Naive thymus-derived CD4-positive, alpha-beta T cell (primary cell): ENCODE results near the gene UNC13A. TPM values are rescaled to one million over a fixed set of nuclear protein-coding genes. Genes with fewer than 3 reads are reported as not detected.

Source experiments
- ATAC-seq: fragments of 150-1000 bp; cut with Tn5 transposase; 2 replicates; pipeline ENCODE4 v1.10.0; 2021; ENCODE audit warnings: mild to moderate bottlenecking, moderate library complexity
- CTCF ChIA-PET: fragments of 350-600 bp; sonication (Branson Sonifier 250); formaldehyde crosslinking; loops from one replicate; lab custom pipeline; 2021; ENCODE audit warnings: antibody characterized with exemption; lab: Charles Lee
- POLR2A ChIA-PET: fragments of 350-600 bp; sonication (Branson Sonifier 250); formaldehyde crosslinking; loops from one replicate; lab custom pipeline; 2021; ENCODE audit warnings: antibody characterized with exemption, inconsistent platforms; lab: Charles Lee
- DNase-seq, 9 donors: peaks; one replicate each; pipeline versions ENCODE4 v3.0.0 to v3.0.0-alpha.2; 2020 to 2022; ENCODE audit warnings: mixed read lengths in 1 of 9
- H3K27ac ChIP-seq: one replicate; pipeline ENCODE4 v1.7.0; 2013; ENCODE audit warnings: mild to moderate bottlenecking, low read depth, low read length, moderate library complexity
- H3K27me3 ChIP-seq, 2 donors: one replicate each; pipeline ENCODE4 v1.7.0; 2013; ENCODE audit warnings: low read length in 2 of 2, mild to moderate bottlenecking in 2 of 2, moderate library complexity in 2 of 2; ENCODE audit not compliant: control insufficient read depth in 2 of 2, insufficient read depth in 2 of 2
- H3K36me3 ChIP-seq, 3 experiments: 1 replicate in 2 of 3; 2 replicates in 1 of 3; pipeline ENCODE4 v1.7.0; 2013; ENCODE audit warnings: low read length in 3 of 3, mild to moderate bottlenecking in 3 of 3, moderate library complexity in 1 of 3; ENCODE audit not compliant: insufficient read depth in 3 of 3, control insufficient read depth in 2 of 3
- H3K4me1 ChIP-seq, 2 donors: one replicate each; pipeline ENCODE4 v1.7.0; 2013; ENCODE audit warnings: low read length in 2 of 2, mild to moderate bottlenecking in 2 of 2, moderate library complexity in 1 of 2; ENCODE audit not compliant: control insufficient read depth in 2 of 2, insufficient read depth in 2 of 2
- H3K4me3 ChIP-seq: 2 replicates; pipeline ENCODE4 v1.7.0; 2013; ENCODE audit warnings: mild to moderate bottlenecking, low read length
- H3K9me3 ChIP-seq, 3 experiments: 1 replicate in 2 of 3; 2 replicates in 1 of 3; pipeline ENCODE4 v1.7.0; 2013; ENCODE audit warnings: low read length in 3 of 3; ENCODE audit not compliant: control insufficient read depth in 2 of 3
- H3K27ac Mint-ChIP-seq, 9 donors: one replicate each; pipeline ENCODE4 v1.8.0; 2020 to 2022; ENCODE audit warnings: mixed read lengths in 9 of 9, mild to moderate bottlenecking in 8 of 9, moderate library complexity in 5 of 9, inconsistent platforms in 2 of 9
- H3K27me3 Mint-ChIP-seq, 5 donors: one replicate each; pipeline ENCODE4 v1.8.0; 2021 to 2022; ENCODE audit warnings: mixed read lengths in 5 of 5, mild to moderate bottlenecking in 1 of 5
- H3K36me3 Mint-ChIP-seq, 5 donors: one replicate each; pipeline ENCODE4 v1.8.0; 2020 to 2022; ENCODE audit warnings: mixed read lengths in 5 of 5, mild to moderate bottlenecking in 3 of 5, inconsistent platforms in 1 of 5
- H3K4me1 Mint-ChIP-seq, 7 donors: one replicate each; pipeline ENCODE4 v1.8.0; 2020 to 2022; ENCODE audit warnings: mixed read lengths in 7 of 7, mild to moderate bottlenecking in 3 of 7, inconsistent platforms in 1 of 7
- H3K4me3 Mint-ChIP-seq, 10 donors: one replicate each; pipeline ENCODE4 v1.8.0; 2020 to 2022; ENCODE audit warnings: mild to moderate bottlenecking in 10 of 10, mixed read lengths in 10 of 10, moderate library complexity in 6 of 10, inconsistent platforms in 2 of 10
- H3K9me3 Mint-ChIP-seq, 11 donors: one replicate each; pipeline ENCODE4 v1.8.0; 2020 to 2022; ENCODE audit warnings: mixed read lengths in 11 of 11, mild to moderate bottlenecking in 4 of 11, inconsistent platforms in 1 of 11, moderate library complexity in 1 of 11
- intact Hi-C, 2 donors: fragments of 100-400 bp; cut with micrococcal nuclease; formaldehyde crosslinking; loops; one replicate each; pipeline ENCODE4 v1.15.1; 2023
- polyA plus RNA-seq, 2 donors: library from polyadenylated mRNA; unstranded; fragments of 300-500 nt; fragmentation: Illumina TruSeq; gene quantifications; one replicate each; pipeline ENCODE4 v1.2.3, GENCODE V29; 2021
- total RNA-seq, 6 experiments: library from RNA in 5 of 6; stranded (reverse) in 5 of 6; gene quantifications; 1 replicate in 5 of 6; 2 replicates in 1 of 6; pipeline ENCODE4 v1.2.3 and lab custom pipeline; 2021 to 2026

The UNC13A gene
- total and polyA plus RNA-seq, 7 experiments from 2014 or later: 0.02 to 0.30 (median 0.04) TPM; not detected in 1

DNA sequence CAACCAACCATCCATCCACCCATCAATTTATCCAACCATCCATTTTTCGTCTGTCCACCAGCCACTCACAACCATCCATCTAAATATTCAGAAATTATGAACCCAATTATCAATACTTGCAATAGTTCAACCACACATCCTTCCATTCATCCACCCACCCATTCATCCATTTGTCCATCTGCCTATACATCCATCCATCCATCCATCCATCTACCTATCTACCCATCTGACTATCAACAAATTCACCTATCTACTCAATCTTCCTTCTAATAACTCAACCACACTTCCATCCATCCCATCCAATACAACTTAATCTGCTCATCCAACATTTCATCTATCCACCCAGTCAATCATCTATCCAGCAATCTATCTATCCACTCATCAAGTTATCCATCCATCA lies 46.3 kb downstream of the UNC13A start:
- H3K4me1 ChIP-seq: no peaks in the 10 kb centered on the region
- no peak overlapping the region for H3K27ac ChIP-seq
- CTCF ChIA-PET: no interaction called here
- H3K4me3 ChIP-seq: no peak overlapping the region
- H3K27me3 ChIP-seq: no peaks in the 10 kb centered on the region
- POLR2A ChIA-PET: no interaction called here
- no peak overlapping the region for H3K4me3 Mint-ChIP-seq
- intact Hi-C loops: no loop called here
- no peaks in the 10 kb centered on the region for H3K36me3 ChIP-seq
- H3K27ac Mint-ChIP-seq: no peak overlapping the region
- H3K27me3 Mint-ChIP-seq: peaks cover 0 to 30% (median 13%) of the 10 kb centered on the region in 5 donors
- ATAC-seq (no peak), DNase-seq (no peak)
- no peaks in the 10 kb centered on the region for H3K9me3 ChIP-seq
- H3K9me3 Mint-ChIP-seq: peaks cover 0 to 3% (median 0%) of the 10 kb centered on the region in 11 donors
- H3K36me3 Mint-ChIP-seq: no peaks in the 10 kb centered on the region
- no peaks in the 10 kb centered on the region for H3K4me1 Mint-ChIP-seq

DNA sequence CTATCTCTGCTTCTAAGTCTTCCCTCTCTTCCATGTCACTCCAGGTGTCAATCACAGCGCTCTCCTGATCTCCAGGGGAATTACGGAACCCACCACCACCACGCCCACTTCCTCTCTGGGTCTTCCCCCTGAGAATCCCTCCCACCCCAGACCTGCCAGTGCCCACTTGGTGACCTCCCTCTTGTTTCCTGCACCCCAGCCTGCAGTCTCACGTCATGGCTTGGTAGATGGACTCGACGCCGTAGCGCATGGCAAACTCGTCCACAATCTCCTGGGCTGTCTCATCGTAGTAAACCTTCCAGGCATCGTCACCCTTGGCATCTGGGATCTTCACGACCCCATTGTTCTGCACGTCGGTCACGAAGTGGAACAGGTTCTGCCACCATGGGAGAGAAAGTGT lies 47.0 kb downstream of the UNC13A start:
- H3K27me3 ChIP-seq: no peaks in the 10 kb centered on the region
- H3K4me3 ChIP-seq: no peak overlapping the region
- no peak overlapping the region for H3K27ac Mint-ChIP-seq
- ATAC-seq: no peak
- H3K27me3 Mint-ChIP-seq: peaks cover 4 to 26% (median 13%) of the 10 kb centered on the region in 5 donors
- no peak for DNase-seq
- H3K36me3 ChIP-seq: no peaks in the 10 kb centered on the region
- H3K9me3 ChIP-seq: no peaks in the 10 kb centered on the region
- intact Hi-C loops: no loop called here
- ChIA-PET POLR2A (no interaction called here), CTCF (no interaction called here)
- H3K9me3 Mint-ChIP-seq: peaks cover 0 to 3% (median 0%) of the 10 kb centered on the region in 11 donors
- no peak overlapping the region for H3K27ac ChIP-seq
- H3K4me1 Mint-ChIP-seq: no peaks in the 10 kb centered on the region
- H3K4me1 ChIP-seq: no peaks in the 10 kb centered on the region
- H3K36me3 Mint-ChIP-seq: no peaks in the 10 kb centered on the region
- H3K4me3 Mint-ChIP-seq: no peak overlapping the region

DNA sequence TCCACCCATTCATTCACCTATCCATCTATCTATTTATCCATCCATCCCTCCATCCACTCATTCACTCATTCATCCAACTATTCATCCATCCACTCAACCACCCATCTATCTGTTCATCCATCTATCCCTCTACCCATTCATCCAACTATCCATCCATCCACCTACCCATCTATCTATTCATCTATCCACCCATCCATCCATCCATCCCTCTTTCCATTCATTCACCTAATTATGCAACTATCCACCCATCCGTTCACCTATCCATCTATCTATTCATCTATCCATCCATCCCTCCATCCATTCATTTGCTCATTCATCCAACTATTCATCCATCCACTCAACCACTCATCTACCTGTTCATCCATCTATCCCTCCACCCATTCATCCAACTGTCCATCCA lies 54.5 kb downstream of the UNC13A start:
- DNase-seq (no peak), ATAC-seq (no peak)
- Mint-ChIP-seq H3K27me3 (peaks cover 0 to 6% (median 4%) of the 10 kb centered on the region in 5 donors), H3K4me3 (no peak overlapping the region), H3K9me3 (no peaks in the 10 kb centered on the region), H3K27ac (no peak overlapping the region), H3K36me3 (no peaks in the 10 kb centered on the region), H3K4me1 (no peaks in the 10 kb centered on the region)
- Histone ChIP-seq H3K4me1 (no peaks in the 10 kb centered on the region), H3K4me3 (no peak overlapping the region), H3K27ac (no peak overlapping the region), H3K27me3 (no peaks in the 10 kb centered on the region), H3K9me3 (no peaks in the 10 kb centered on the region), H3K36me3 (no peaks in the 10 kb centered on the region)
- ChIA-PET CTCF (interaction anchor here (0.6 kb wide), 1 partner anchor 140 kb away, joined by 3 read pairs; no protein-coding TSS in a partner anchor), POLR2A (no interaction called here)
- intact Hi-C loops: no loop called here

DNA sequence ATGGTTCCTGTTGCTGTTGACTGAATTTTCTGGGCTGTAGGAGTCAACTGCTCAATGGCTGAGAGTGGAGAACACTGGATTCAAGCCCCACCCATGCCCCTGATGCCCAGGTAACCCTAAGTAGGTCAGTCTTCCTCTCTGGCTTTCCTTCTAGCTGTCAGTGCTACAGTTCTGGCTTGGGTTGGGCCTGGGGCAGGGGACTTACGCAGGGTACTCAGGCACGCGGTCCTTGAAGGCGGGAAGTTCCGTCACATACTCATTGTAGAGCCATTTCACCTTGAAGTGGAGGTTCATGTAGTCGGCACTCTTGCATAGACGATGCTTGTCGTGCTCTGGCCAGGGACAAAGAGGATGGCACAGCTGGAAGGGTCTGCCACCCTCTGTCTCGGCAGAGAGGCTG lies 55.6 kb downstream of the UNC13A start:
- Mint-ChIP-seq H3K36me3 (no peaks in the 10 kb centered on the region), H3K27ac (no peak overlapping the region), H3K27me3 (peaks cover 0 to 6% (median 4%) of the 10 kb centered on the region in 5 donors), H3K4me3 (no peak overlapping the region), H3K9me3 (no peaks in the 10 kb centered on the region), H3K4me1 (no peaks in the 10 kb centered on the region)
- Histone ChIP-seq H3K27me3 (no peaks in the 10 kb centered on the region), H3K9me3 (no peaks in the 10 kb centered on the region), H3K27ac (no peak overlapping the region), H3K4me3 (no peak overlapping the region), H3K4me1 (no peaks in the 10 kb centered on the region), H3K36me3 (no peaks in the 10 kb centered on the region)
- DNase-seq (no peak), ATAC-seq (no peak)
- POLR2A ChIA-PET: no interaction called here
- intact Hi-C loops: no loop called here
- CTCF ChIA-PET: no interaction called here

DNA sequence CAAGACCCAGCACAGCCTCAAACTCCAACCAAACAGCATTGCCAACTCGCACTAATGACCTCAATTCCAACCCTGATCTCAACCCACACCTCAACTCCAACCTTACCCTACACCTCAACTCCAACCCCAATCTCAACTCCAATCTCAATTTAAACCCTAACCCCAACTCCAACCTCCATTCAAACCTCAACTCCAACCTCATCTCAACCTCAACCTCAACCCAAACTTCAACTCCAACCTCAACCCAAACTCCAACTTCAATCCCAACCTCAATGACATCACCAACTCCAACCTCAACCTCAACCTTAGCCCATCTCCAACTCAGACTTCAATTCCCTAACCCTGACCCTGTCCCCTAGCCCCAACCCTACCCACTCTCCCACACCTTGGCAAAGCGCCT lies 58.4 kb downstream of the UNC13A start:
- ATAC-seq: no peak
- POLR2A ChIA-PET: no interaction called here
- no peak for DNase-seq
- Histone ChIP-seq H3K27ac (no peak overlapping the region), H3K4me1 (no peaks in the 10 kb centered on the region), H3K9me3 (no peaks in the 10 kb centered on the region), H3K36me3 (no peaks in the 10 kb centered on the region), H3K27me3 (no peaks in the 10 kb centered on the region), H3K4me3 (no peak overlapping the region)
- H3K27me3 Mint-ChIP-seq: peaks cover 0 to 13% (median 0%) of the 10 kb centered on the region in 5 donors
- peaks cover 0 to 3% (median 0%) of the 10 kb centered on the region in 11 donors for H3K9me3 Mint-ChIP-seq
- no peak overlapping the region for H3K4me3 Mint-ChIP-seq
- CTCF ChIA-PET: no interaction called here
- no peaks in the 10 kb centered on the region for H3K36me3 Mint-ChIP-seq
- peaks cover 0 to 2% (median 0%) of the 10 kb centered on the region in 7 donors for H3K4me1 Mint-ChIP-seq
- H3K27ac Mint-ChIP-seq: no peak overlapping the region
- intact Hi-C loops: no loop called here

DNA sequence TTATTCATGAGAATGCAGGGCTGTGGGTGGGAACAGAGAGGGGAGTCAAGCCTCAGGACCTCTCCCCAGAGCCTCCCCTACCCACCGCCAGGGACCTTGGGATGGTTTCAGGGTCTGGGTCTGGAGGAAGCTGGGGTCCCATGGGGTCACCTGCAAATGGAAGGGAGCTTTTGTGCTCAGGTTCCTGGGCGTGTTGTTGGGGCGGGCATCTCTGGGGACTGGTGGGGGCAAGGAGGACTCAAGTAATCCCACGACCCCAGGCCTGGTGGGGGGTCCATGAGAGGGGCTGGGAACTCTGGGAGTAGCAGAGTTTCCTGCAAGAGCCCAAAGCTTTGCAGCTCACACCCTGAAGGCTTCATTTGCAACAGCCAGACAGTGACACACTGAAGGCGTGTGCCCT lies 60.2 kb downstream of the UNC13A start:
- Mint-ChIP-seq H3K4me1 (peaks cover 0 to 2% (median 0%) of the 10 kb centered on the region in 7 donors), H3K27me3 (peaks cover 0 to 14% (median 0%) of the 10 kb centered on the region in 5 donors), H3K9me3 (peaks cover 0 to 3% (median 0%) of the 10 kb centered on the region in 11 donors), H3K36me3 (no peaks in the 10 kb centered on the region), H3K4me3 (no peak overlapping the region), H3K27ac (no peak overlapping the region)
- CTCF ChIA-PET: no interaction called here
- no peak overlapping the region for H3K4me3 ChIP-seq
- H3K27ac ChIP-seq: no peak overlapping the region
- ATAC-seq: no peak
- H3K36me3 ChIP-seq: no peaks in the 10 kb centered on the region
- DNase-seq: no peak
- intact Hi-C loops: no loop called here
- H3K27me3 ChIP-seq: no peaks in the 10 kb centered on the region
- H3K4me1 ChIP-seq: no peaks in the 10 kb centered on the region
- POLR2A ChIA-PET: interaction anchor here (0.8 kb wide), 1 partner anchor 20 kb away, joined by 3 read pairs; no protein-coding TSS in a partner anchor
- no peaks in the 10 kb centered on the region for H3K9me3 ChIP-seq

DNA sequence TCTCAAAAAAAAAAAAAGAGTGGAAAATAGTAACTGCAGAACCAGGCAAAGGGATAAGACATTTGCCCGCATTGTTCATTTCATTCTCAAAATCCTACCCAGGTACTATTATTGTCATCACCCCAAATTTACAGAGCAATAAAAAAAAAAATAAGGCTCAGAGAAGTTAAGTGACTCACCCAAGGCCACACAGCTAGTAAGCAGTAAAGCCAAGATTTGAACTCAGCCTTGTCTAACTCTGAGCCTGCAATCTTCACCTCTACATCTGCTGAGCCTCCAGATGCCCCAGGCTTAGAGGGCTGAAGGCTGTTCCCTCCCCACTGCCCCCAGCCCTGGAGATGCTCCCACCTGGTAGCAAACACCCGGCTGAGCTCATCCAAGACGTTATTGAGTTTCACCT lies 61.0 kb downstream of the UNC13A start:
- H3K4me3 Mint-ChIP-seq: no peak overlapping the region
- H3K4me1 Mint-ChIP-seq: peaks cover 0 to 8% (median 0%) of the 10 kb centered on the region in 7 donors
- Histone ChIP-seq H3K9me3 (no peaks in the 10 kb centered on the region), H3K27me3 (no peaks in the 10 kb centered on the region), H3K4me1 (no peaks in the 10 kb centered on the region), H3K4me3 (no peak overlapping the region), H3K36me3 (no peaks in the 10 kb centered on the region), H3K27ac (no peak overlapping the region)
- H3K27me3 Mint-ChIP-seq: peaks cover 0 to 15% (median 0%) of the 10 kb centered on the region in 5 donors
- H3K27ac Mint-ChIP-seq: no peak overlapping the region
- POLR2A ChIA-PET: interaction anchor here (0.8 kb wide), 1 partner anchor 19 kb away, joined by 3 read pairs; no protein-coding TSS in a partner anchor
- no peak for ATAC-seq
- intact Hi-C loops: no loop called here
- no peak for DNase-seq
- peaks cover 0 to 3% (median 0%) of the 10 kb centered on the region in 11 donors for H3K9me3 Mint-ChIP-seq
- no peaks in the 10 kb centered on the region for H3K36me3 Mint-ChIP-seq
- CTCF ChIA-PET: interaction anchor here (0.6 kb wide), 1 partner anchor 9 kb away, joined by 7 read pairs; no protein-coding TSS in a partner anchor
